NT2/D1 (cell line): ENCODE results near the gene RASAL2.

Experiments
- SUZ12 ChIP-seq: IDR thresholded peaks from 2 replicates; pipeline ENCODE4 v1.6.1; 2011; ENCODE audit not compliant: insufficient read length, insufficient read depth; ENCODE audit errors: extremely low read depth
- YY1 ChIP-seq: IDR thresholded peaks from 2 replicates; pipeline ENCODE4 v1.6.1; 2011; ENCODE audit not compliant: insufficient read length, insufficient read depth
- ZNF274 ChIP-seq: IDR thresholded peaks from 2 replicates; pipeline ENCODE4 v1.6.1; 2011; ENCODE audit warnings: mild to moderate bottlenecking, low read depth, low read length

DNA sequence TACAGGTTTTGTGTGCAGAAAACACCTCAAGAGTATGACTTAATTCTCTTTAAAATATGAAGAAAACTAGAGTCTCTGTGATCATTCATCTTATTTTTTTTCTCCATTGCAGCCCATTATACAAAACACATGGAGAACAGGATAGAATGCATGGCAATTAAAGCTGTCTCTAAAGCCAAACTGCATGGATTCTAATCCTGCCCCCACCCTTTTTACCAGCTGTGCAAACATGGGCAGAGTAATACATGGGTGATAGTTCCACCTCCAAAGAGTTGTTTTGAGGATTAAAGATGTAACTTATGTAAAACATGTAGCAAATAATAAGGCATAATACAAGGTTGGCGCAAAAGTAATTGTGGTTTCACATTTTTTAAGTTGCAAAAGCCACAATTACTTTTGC lies 288.5 kb downstream of the RASAL2 start:
- TF ChIP-seq YY1 (no peak), ZNF274 (no peak), SUZ12 (no peak)
